GM18520 (cell line): ENCODE data around the gene ME1.
A peak's percentile ranks its signal among the peaks of the same experiment; 100 is the strongest.
"Not testable (repeated sequence)": the region's sequence is repeated elsewhere in the genome, so short reads cannot be mapped to it uniquely, and the experiment has no call there.

Experiments
- ATAC-seq: cut with Tn5 transposase; IDR thresholded peaks from one replicate; pipeline ENCODE4 v1.9.1; 2021; ENCODE audit not compliant: unreplicated experiment

The ME1 gene

DNA sequence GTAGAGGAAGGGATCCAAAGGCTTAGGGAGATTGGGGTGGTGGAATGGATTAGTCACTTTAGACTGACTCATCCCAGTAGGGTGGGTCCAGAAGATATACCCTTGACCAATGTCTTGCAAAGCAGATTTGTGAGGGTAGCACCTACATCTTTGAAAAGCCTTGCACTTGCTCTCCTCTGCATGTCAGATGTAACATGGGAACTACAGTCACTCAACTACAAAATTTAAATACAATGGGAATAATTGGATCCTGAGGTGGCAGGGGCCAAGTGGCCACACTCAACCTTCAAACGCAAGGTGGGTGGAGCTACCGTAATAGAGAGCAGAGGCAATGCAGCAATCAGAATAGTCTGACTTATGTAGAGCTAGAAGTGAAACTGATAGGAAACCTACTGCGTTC lies 71.2 kb downstream of the ME1 start:
- ATAC-seq: no peak

DNA sequence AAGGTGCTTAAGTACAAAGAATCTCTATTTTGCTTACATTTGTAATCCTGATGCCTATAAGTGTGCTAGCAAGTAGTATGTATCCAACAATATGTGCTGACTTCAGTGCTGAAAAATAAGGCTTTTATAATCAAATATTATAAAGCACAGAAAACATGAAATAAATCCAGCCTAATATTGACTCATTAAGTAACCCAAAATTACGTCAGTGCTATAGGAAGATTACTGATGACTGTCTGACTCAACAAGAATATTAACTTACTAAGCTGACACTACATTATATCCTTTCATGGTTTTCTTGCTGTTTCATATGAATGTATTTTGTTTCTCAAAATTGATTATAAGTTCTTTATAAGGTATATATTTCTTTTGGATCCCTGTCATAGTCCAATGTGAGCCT lies 76.1 kb downstream of the ME1 start:
- ATAC-seq: no peak

DNA sequence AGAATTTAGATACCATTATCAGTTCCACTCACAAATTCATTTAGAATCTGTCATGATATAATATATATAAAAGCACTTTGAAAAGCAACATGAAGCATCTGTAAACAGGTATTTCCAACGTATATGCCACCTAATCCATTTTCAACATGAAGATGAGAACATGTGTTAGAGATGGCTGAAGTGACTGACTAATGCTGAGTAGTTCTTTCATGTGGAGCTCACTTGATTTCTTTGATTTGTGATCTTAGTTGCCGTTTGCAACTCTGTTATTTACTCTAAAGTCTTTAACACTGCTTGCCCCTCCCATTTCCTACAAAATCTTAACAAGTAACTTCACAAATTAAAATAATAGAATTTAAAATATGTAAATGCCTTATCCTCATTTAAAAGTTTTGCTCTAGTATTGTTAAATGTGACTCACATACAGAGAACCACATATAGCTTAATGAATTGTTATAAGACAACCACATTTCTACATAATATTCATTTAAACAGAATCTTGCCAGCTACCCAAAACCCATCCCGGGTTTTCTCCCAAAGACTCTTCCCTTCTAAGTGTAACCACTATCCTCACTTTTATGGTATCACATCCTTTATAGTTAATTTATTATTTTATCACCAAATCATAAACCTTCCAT lies 78.3 kb downstream of the ME1 start:
- no peak for ATAC-seq

GRCh38 chr6:83343121-83343520 lies 87.7 kb downstream of the ME1 start:
- no peak for ATAC-seq

DNA sequence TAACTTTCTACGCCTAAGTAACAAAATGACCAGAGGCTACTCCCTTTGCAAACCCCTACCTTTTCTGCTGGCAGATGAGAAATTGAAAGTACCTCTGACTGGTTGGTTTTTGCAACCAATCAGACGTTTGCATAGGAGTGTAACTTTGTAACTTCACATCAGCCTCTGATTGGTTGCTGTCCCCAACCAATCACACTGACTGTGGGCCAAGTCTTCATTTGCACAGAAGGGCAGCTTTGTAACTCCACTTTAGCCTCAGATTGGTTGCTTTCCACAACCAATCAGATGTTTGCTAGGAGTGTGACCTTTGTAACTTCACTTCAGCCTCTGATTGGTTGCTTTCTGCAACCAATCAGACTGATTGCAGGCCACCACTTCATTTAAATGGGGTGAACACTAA lies 89.1 kb downstream of the ME1 start:
- no peak for ATAC-seq

DNA sequence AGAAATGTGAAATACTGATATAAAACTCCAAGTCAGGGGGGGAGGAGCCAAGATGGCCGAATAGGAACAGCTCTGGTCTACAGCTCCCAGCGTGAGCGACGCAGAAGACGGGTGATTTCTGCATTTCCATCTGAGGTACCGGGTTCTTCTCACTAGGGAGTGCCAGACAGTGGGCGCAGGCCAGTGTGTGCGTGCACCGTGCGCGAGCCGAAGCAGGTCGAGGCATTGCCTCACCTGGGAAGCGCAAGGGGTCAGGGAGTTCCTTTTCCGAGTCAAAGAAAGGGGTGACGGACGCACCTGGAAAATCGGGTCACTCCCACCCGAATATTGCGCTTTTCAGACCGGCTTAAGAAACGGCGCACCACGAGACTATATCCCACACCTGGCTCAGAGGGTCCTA lies 96.9 kb downstream of the ME1 start:
- not testable (repeated sequence) for ATAC-seq

GRCh38 chr6:83333500-83333899 lies 97.4 kb downstream of the ME1 start:
- ATAC-seq: no peak

DNA sequence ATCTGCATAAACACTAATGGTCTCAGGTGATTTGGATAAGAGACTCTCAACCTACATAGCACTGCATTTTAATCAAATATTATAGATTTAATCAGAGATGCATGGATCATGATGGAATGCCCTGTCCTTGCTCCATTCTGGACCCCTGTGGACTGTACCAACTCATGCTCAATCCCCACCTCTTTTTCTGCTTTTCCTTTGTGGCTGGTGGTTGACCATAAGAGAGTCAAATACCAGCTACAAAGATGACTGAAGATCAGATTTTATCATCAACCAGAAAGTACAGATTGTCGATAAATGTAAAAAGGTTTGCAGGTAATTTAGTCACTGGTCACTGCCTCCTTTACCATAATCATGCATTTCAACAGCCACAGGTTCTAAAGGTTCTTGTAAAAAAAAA lies 116.2 kb downstream of the ME1 start:
- ATAC-seq: no peak

DNA sequence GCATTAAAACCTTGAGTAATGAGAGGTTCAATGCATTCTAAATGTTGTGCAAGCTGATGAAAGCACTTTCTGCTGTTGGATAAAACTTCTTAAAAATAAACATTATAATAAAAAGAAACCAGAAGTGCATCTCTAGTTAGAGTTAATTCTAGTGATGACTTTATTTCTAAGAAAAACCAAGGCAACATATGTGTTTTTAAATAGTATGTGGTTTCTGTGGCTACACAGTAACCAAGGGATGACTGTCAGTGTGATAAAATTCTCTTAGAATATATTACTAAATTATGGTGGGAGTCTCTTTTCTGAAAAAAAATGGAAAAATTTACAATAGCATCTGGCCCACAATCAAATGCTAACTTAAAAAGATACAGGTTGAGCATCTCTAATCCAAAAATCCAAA lies 117.0 kb downstream of the ME1 start:
- ATAC-seq: no peak

GRCh38 chr6:83311231-83311630 lies 119.6 kb downstream of the ME1 start:
- no peak for ATAC-seq

GRCh38 chr6:83310046-83310445 lies 120.8 kb downstream of the ME1 start:
- no peak for ATAC-seq

DNA sequence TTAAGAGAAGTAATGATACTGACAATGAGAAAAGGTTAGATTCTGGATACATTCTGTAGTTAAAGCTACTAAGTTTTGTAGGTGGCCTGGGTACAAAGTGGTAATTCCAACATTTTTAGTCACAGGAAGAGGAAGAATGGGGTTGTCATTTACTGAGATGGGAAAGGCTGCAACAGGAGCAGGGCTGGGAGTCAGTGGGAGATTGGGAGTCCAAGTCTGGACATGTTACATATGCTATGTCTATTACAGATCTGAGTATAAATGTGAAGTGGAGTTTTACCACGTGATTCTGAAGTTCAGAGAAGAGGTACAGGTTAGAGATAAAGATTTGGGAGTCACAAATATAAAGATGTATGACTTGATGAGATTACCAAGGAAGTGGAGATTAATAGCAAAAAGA lies 121.5 kb downstream of the ME1 start:
- no peak for ATAC-seq

DNA sequence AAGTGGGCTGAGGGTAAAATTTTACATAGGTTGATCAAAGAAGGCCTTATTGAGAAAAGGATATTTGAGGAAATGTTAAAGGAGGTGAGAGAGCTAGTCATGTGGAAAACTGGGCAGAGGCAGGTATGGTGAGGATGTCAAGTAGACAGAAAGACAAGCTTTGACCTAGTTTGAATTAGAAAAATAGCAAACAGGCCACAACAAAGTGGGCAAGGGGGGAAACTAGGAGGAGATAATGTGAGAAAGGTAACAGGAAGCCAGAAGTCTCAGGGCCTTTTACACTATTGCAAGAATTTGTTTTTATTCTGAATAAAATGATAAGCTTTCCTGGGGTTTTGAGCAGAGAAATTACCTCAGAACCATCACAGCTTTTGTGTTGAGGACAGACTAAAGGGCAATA lies 122.0 kb downstream of the ME1 start:
- no peak for ATAC-seq

- ATAC-seq: no peak
These were observed 123.0 kb downstream of the ME1 start for GRCh38 chr6:83307849-83308248.

- ATAC-seq: no peak
These were observed 127.4 kb downstream of the ME1 start for GRCh38 chr6:83303426-83303825.

DNA sequence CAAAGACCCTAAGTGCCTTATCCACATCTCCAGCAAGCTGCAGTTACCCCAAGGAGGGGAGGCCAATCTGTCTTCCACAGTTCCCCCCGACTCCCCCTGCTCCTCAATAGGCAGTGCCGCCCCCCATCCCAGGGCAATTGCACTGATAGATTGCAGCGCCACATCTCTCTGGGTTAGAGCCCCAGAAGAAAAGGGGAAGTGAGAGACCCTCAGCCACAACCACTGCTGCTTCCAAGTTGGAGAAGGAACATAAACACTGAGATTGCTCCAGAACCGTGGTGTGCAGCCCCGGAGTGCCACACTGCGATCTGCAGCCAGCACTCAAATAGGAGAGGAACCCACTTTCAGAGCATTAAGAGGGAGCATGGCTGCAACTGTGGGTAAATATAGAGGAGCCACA lies 136.2 kb downstream of the ME1 start:
- no peak for ATAC-seq

GRCh38 chr6:83292900-83293843 lies 137.7 kb downstream of the ME1 start:
- ATAC-seq: peak; percentile 81

DNA sequence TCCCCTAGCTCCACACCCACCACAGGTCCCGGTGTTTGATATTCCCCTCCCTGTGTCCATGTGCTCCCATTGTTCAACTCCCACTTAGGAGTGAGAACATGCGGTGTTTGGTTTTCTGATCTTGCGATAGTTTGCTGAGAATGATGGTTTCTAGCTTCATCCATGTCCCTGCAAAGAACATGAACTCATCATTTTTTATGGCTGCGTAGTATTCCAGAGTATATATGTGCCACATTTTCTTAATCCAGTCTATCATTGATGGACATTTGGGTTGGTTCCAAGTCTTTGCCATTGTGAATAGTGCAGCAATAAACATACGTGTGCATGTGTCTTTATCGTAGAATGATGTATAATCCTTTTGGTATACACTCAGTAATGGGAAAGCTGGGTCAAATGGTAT lies 143.6 kb downstream of the ME1 start:
- ATAC-seq: not testable (repeated sequence)

DNA sequence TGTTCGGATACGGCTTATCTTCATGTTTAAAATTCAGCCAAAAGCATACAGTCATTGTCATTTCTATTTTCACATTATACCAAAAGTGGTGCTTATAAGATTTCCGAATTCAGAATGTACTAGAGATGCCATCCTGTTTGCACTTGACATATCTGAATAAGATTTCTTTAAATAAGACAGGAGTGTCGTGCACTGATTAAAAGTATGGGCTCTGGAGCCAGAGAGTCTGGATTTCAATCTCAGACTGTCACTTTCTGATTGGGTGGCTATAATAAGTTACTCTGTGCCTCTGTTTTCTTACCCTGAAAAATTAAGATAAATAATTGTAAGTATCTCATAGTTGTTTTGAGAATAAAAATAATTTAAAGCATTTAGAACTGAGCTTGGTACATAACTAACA lies 144.9 kb downstream of the ME1 start:
- ATAC-seq: no peak

GRCh38 chr6:83273596-83273995 lies 157.3 kb downstream of the ME1 start:
- ATAC-seq: no peak

GRCh38 chr6:83270971-83271719 lies 159.7 kb downstream of the ME1 start:
- ATAC-seq: peak; percentile 86

DNA sequence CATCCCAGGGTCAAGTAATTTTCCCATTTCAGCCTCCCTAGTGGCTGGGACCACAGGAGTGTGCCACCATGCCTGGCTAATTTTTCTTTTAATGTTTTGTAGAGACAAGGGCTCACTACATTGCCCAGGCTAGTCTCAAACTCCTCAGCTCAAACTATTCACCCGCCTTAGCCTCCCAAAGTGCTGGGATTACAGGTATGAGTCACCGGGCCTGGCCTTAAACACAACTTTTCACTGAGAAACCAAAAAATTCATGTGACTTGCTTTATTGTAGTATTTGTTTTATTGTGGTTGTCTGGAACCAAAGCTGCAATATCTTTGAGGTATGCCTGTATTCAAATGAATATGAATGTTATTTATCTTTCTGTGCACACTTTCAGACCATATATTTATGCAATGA lies 165.5 kb downstream of the ME1 start:
- no peak for ATAC-seq
